Naive thymus-derived CD8-positive, alpha-beta T cell (primary cell): ENCODE data around the gene PRELID1. TPM values are rescaled to one million over a fixed set of nuclear protein-coding genes. Genes with fewer than 3 reads are reported as not detected.
"Not testable (repeated sequence)": the region's sequence is repeated elsewhere in the genome, so short reads cannot be mapped to it uniquely, and the experiment has no call there.

Source experiments
- ATAC-seq, 2 donors: fragments of 150-1000 bp; cut with Tn5 transposase in 1 of 2; sonication (Bioruptor Pico), chemical (Tn5 transposase) in 1 of 2; 1 replicate in 1 of 2; 2 replicates in 1 of 2; pipeline ENCODE4 v1.10.0; 2021; ENCODE audit warnings: mild to moderate bottlenecking in 2 of 2, moderate library complexity in 2 of 2
- POLR2A ChIA-PET: fragments of 350-600 bp; sonication (Branson Sonifier 250); formaldehyde crosslinking; loops from one replicate; lab custom pipeline; 2021; ENCODE audit warnings: antibody characterized with exemption; lab: Charles Lee
- DNase-seq, 10 donors: peaks; one replicate each; pipeline versions ENCODE4 v3.0.0 to v3.0.0-alpha.2; 2020 to 2022
- H3K27ac Mint-ChIP-seq, 10 donors: one replicate each; pipeline ENCODE4 v1.8.0; 2020 to 2022; ENCODE audit warnings: mild to moderate bottlenecking in 10 of 10, mixed read lengths in 10 of 10, moderate library complexity in 4 of 10, inconsistent platforms in 1 of 10
- H3K27me3 Mint-ChIP-seq, 5 donors: one replicate each; pipeline ENCODE4 v1.8.0; 2021 to 2022; ENCODE audit warnings: mixed read lengths in 5 of 5
- H3K36me3 Mint-ChIP-seq, 3 donors: one replicate each; pipeline ENCODE4 v1.8.0; 2020 to 2022; ENCODE audit warnings: mixed read lengths in 3 of 3, mild to moderate bottlenecking in 2 of 3, inconsistent platforms in 1 of 3
- H3K4me1 Mint-ChIP-seq, 4 donors: one replicate each; pipeline ENCODE4 v1.8.0; 2021 to 2022; ENCODE audit warnings: mixed read lengths in 4 of 4
- H3K4me3 Mint-ChIP-seq, 10 donors: one replicate each; pipeline ENCODE4 v1.8.0; 2020 to 2022; ENCODE audit warnings: mild to moderate bottlenecking in 10 of 10, mixed read lengths in 10 of 10, moderate library complexity in 6 of 10, inconsistent platforms in 1 of 10
- H3K9me3 Mint-ChIP-seq, 9 donors: one replicate each; pipeline ENCODE4 v1.8.0; 2020 to 2022; ENCODE audit warnings: mixed read lengths in 9 of 9, mild to moderate bottlenecking in 3 of 9, inconsistent platforms in 1 of 9, moderate library complexity in 1 of 9
- polyA plus RNA-seq, 3 donors: library from polyadenylated mRNA; unstranded; fragments of 300-500 nt; fragmentation: Illumina TruSeq; gene quantifications; one replicate each; pipeline ENCODE4 v1.2.3, GENCODE V29; 2021
- total RNA-seq, 8 experiments: library from RNA in 2 of 8; stranded (reverse) in 2 of 8; gene quantifications; one replicate each; pipeline ENCODE4 v1.2.3 and lab custom pipeline; 2021 to 2026

PRELID1 gene, protein sequence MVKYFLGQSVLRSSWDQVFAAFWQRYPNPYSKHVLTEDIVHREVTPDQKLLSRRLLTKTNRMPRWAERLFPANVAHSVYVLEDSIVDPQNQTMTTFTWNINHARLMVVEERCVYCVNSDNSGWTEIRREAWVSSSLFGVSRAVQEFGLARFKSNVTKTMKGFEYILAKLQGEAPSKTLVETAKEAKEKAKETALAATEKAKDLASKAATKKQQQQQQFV
- total RNA-seq (10 to 100 TPM; 54.2 to 61.4 TPM), polyA plus RNA-seq (100 to 1,000 TPM; 163 to 204 (median 180) TPM), total RNA-seq (lab: John Stamatoyannopoulos, UW) (16.7 to 230 (median 52.9) reads per million in 6 experiments)

DNA sequence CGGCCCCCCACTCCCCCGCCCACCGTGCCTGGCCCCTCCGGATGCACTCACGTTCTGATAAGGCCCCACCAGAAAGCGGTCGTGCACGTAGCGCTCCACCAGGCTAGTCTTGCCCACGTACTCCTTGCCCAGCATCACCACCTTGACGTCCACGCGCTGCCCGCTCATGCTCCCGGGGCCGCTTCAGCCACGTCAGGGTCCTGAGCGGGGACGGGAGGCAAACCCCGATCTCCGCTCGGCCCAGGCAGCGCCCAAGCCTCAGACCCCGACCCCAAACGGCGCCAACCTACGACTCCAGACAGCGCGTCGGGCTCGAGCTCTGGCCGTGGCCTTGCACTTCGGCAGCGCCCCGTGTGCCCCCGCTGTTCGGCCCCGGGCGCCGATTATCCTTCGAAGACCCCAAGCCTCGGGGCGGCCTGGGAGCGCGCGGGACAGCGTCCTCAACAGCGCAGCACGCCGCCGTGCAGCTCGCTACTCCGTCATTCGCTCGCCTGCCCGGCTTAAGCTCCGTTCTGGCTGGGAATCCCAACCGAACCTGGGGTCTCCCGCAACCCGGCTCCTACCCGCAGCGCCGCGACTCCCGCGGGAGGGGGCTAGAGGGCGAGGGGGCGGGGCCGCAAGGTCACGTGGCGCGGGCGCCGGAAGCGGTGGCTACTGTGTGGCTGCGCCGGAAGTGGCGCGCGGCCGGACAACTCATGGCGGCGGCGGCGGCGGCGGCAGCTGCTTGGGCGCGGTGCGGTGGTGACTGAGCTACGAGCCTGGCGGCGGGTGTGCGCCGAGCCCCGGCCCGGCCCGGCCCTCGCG, at the start of gene PRELID1, which contains the start of gene RAB24:
TSS of gene PRELID1 (plus strand) at position 679 of the 804 bp plus-strand sequence. CDS start 187 bp downstream, outside the sequence.
TSS of gene RAB24 (minus strand) at position 599 of the 804 bp plus-strand sequence. CDS start at position 168, 431 bp downstream.
- Mint-ChIP-seq H3K27me3 (no peaks in the 10 kb centered on the region), H3K4me3 (peak within 1 kb of the TSS; percentile 86 to 96 (median 92)), H3K9me3 (no peaks in the 10 kb centered on the region), H3K27ac (peak within 1 kb of the TSS; percentile 80 to 99 (median 92)), H3K4me1 (peaks cover 34 to 77% (median 74%) of the 10 kb centered on the region in 4 donors), H3K36me3 (peaks cover 0 to 25% (median 7%) of the 10 kb centered on the region in 3 donors)
- ATAC-seq (peak; percentile 67 to 72), DNase-seq (peak; percentile 81 to 90 (median 87))
- POLR2A ChIA-PET, result interaction anchor here (0.6 to 4.0 kb wide), 8 partner anchors 9 to 175 kb away, joined by 3 to 14 read pairs (median 3); partner anchors contain the start of genes LMAN2 and MXD3

DNA sequence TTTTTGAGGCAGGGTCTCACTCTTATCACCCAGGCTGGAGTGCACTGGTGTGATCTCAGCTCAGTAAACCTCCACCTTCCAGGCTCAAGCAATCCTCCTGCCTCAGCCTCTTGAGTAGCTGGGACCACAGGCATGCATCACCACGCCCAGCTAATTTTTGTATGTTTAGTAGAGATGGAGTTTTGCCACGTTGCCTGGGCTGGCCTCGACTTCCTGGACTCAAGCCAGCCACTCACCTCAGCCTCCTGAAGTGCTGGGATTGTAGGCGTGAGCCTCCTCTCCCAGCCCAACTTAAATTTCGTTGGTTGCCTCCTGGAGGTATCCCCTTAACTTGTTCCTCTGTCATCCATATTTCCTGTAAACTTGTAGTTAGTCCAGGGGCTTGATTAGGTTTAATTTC, 47.3 kb upstream of the PRELID1 start:
- Mint-ChIP-seq H3K27ac (peak overlapping the region in 6 of 10 donors; percentile 0 to 58 (median 26)), H3K36me3 (peaks cover 0 to 98% (median 3%) of the 10 kb centered on the region in 3 donors), H3K4me3 (no peak overlapping the region), H3K4me1 (peaks cover 0 to 5% (median 2%) of the 10 kb centered on the region in 4 donors), H3K27me3 (no peaks in the 10 kb centered on the region), H3K9me3 (no peaks in the 10 kb centered on the region)
- DNase-seq (no peak), ATAC-seq (no peak)
- POLR2A ChIA-PET, result interaction anchor here (0.6 kb wide), 1 partner anchor 50 kb away, joined by 5 read pairs; no protein-coding TSS in a partner anchor

DNA sequence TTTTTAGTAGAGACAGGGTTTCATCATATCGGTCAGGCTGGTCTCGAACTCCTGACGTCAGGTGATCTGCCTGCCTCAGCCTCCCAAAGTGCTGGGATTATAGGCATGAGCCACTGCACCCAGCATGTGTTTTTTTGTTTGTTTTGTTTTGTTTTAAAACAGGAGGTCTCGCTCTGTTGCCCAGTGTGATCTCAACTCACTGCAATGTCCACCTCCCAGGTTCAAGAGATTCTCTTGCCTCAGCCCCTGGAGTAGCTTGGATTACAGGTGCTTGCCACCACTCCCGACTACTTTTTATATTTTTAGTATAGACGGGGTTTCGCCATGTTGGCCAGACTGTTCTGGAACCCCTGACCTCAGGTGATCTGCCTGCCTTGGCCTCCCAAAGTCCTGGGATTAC, 44.9 kb upstream of the PRELID1 start:
- ATAC-seq, H3K4me1 Mint-ChIP-seq, H3K4me3 Mint-ChIP-seq, POLR2A ChIA-PET, DNase-seq, H3K9me3 Mint-ChIP-seq, H3K27me3 Mint-ChIP-seq: not testable (repeated sequence)
- Mint-ChIP-seq H3K36me3 (peaks cover 0 to 99% (median 3%) of the 10 kb centered on the region in 3 donors), H3K27ac (peak overlapping the region in 2 of 10 donors; percentile 50 to 61)

DNA sequence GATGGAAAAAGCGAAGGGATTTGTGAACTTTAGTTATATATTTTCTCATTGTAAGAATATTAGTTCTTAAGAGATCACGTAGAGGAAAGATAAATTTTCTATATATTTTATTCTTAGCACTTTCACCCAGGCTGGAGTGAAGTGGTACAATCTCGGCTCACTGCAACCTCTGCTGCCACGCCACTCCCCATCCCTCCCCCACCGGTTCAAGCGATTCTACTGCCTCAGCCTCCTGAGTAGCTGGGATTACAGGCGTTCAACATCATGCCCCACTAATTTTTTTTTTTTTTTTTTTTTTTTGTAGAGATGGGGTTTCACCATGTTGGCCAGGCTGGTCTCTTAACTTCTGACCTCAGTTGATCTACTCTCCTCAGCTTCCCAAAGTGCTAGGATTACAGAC, 42.6 kb upstream of the PRELID1 start:
- ATAC-seq, result no peak

DNA sequence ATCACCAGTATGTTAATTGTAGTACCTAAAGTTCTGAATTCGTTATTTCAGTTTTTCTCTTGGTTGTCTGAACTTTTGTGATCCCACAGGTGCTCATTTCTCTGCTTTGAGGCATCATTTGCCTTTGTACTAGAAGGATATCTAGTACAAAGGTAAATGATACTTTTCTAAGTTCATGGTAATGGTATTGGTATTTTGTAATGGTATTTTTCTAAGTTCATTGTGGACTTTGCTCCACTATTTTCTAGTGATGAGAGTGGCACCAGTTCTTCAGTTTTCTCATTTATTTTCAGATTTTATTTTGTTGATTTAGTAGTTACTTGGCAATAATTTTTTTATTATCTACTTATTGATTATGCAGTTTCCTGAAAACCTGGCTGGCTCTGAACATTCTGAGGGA, 42.1 kb upstream of the PRELID1 start:
- peaks cover 0 to 91% (median 12%) of the 10 kb centered on the region in 3 donors for H3K36me3 Mint-ChIP-seq
- no peak for ATAC-seq
- peaks cover 0 to 1% (median 0%) of the 10 kb centered on the region in 4 donors for H3K4me1 Mint-ChIP-seq
- no peak for DNase-seq
- no peak overlapping the region for H3K4me3 Mint-ChIP-seq
- POLR2A ChIA-PET, result no interaction called here
- no peaks in the 10 kb centered on the region for H3K9me3 Mint-ChIP-seq
- H3K27ac Mint-ChIP-seq, result peak overlapping the region in 2 of 10 donors; percentile 3 to 50
- H3K27me3 Mint-ChIP-seq, result no peaks in the 10 kb centered on the region

More for the DNA sequence above, 42.6 kb upstream of the PRELID1 start:
- Mint-ChIP-seq H3K27ac (no peak overlapping the region), H3K9me3 (no peaks in the 10 kb centered on the region), H3K36me3 (peaks cover 0 to 91% (median 7%) of the 10 kb centered on the region in 3 donors), H3K4me3 (no peak overlapping the region), H3K4me1 (peaks cover 0 to 1% (median 0%) of the 10 kb centered on the region in 4 donors), H3K27me3 (no peaks in the 10 kb centered on the region)
- DNase-seq, result no peak
- POLR2A ChIA-PET, result no interaction called here

DNA sequence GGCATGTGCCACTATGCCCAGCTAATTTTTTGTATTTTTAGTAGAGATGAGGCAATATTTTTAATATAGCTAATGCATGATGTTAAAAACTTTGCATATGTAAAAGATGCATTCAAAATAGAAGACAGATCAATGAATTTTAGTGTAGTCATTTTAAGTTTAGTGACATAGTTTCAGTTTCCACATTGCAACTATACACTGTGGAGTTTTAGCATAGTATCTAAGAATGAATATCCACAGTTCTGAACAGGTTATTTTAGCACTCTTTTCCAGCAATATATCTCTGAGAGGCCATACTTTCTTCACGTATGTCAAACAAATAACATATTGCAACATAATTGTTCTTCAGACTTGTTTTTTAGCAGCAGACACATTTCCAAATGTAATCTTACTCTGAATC, 39.4 kb upstream of the PRELID1 start:
- peak overlapping the region in 1 of 10 donors; percentile 27 for H3K27ac Mint-ChIP-seq

DNA sequence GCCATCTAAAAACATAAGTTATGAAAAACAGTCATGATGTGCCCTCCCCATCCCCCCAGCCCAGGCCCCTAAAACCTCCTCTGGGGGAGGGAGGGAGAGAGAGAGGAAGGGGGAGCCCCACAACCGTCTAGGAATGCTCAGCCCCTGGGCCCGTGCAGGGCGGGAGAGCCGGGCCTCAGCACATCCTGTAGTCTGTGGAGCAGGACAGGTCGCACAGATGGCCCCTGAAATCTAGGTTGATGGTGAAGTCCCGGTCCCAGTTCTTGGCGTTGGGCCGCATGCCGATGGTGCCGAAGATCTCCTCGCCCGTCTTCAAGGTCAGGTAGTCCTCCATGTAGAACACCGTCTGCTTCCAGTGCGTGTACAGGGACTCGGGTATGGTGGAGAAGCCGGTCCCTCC, 38.2 kb upstream of the PRELID1 start:
- H3K27ac Mint-ChIP-seq, result peak overlapping the region in 1 of 10 donors; percentile 18
- H3K9me3 Mint-ChIP-seq, result no peaks in the 10 kb centered on the region
- ATAC-seq, result no peak
- H3K4me3 Mint-ChIP-seq, result no peak overlapping the region
- no peak for DNase-seq
- POLR2A ChIA-PET, result no interaction called here
- H3K4me1 Mint-ChIP-seq, result peaks cover 0 to 3% (median under 1%) of the 10 kb centered on the region in 4 donors
- peaks cover 4 to 84% (median 17%) of the 10 kb centered on the region in 3 donors for H3K36me3 Mint-ChIP-seq
- no peaks in the 10 kb centered on the region for H3K27me3 Mint-ChIP-seq

More for the DNA sequence above, 39.4 kb upstream of the PRELID1 start:
- Mint-ChIP-seq H3K4me1 (peaks cover 0 to 3% (median under 1%) of the 10 kb centered on the region in 4 donors), H3K36me3 (peaks cover 4 to 85% (median 14%) of the 10 kb centered on the region in 3 donors), H3K4me3 (no peak overlapping the region), H3K27me3 (no peaks in the 10 kb centered on the region), H3K9me3 (no peaks in the 10 kb centered on the region)
- DNase-seq (no peak), ATAC-seq (no peak)
- POLR2A ChIA-PET, result no interaction called here

DNA sequence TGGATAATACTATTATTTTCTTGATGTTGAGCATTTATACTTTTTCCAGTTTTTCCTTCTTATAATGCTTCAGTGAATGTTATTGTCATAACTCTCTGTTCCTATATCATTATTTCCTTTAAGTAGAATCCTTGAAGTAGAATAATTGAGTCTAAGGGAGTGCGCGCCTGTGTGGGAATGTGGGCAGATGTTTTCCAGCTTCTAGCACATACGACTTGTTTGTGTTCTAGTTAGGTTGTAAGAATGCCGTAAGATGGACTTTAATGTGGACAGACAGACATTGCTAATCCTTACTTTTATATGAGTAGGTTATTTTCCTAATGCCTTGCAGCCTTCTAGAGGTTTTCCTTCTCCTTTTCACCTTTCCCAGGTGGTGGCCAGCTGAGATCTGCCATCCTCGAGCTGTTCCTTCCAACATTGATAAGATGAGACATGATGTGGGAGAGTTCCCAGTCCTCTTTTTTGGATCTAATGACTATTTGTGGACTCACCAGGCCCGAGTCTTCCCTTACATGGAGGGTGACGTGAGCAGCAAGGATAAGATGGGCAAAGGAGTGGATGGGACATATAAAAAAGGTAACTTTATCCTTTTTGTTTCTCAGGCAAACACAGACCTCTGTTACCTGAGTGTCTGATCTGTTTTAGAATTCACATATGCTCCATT, 34.2 kb upstream of the PRELID1 start:
- Mint-ChIP-seq H3K4me1 (peaks cover 0 to 3% (median under 1%) of the 10 kb centered on the region in 4 donors), H3K27ac (no peak overlapping the region), H3K9me3 (no peaks in the 10 kb centered on the region), H3K36me3 (peaks cover 4 to 85% (median 24%) of the 10 kb centered on the region in 3 donors), H3K27me3 (no peaks in the 10 kb centered on the region), H3K4me3 (no peak overlapping the region)
- POLR2A ChIA-PET, result no interaction called here
- no peak for ATAC-seq
- no peak for DNase-seq

DNA sequence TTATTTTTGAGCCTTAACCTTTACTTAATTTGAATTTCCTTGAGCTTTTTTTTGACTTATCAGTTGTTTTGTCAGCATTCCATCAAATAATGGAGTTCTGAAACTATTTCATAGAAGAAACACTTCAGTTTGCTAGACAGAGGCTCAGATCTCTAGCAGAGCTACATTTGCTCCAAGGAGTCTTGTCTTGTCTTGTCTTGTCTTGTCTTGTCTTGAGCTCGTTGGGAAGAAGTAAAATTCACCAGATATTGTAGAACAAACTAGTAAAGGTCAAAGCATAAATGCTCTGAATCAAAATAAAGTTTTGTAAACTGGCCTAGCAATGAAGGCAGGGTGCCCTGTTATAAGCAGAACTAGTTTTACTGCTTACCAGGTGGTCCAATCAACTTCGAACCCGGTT, 33.6 kb upstream of the PRELID1 start:
- no peak overlapping the region for H3K4me3 Mint-ChIP-seq
- H3K27me3 Mint-ChIP-seq, result no peaks in the 10 kb centered on the region
- peaks cover 4 to 85% (median 24%) of the 10 kb centered on the region in 3 donors for H3K36me3 Mint-ChIP-seq
- H3K9me3 Mint-ChIP-seq, result no peaks in the 10 kb centered on the region
- peaks cover 0 to 3% (median under 1%) of the 10 kb centered on the region in 4 donors for H3K4me1 Mint-ChIP-seq
- DNase-seq (no peak), ATAC-seq (no peak)
- no peak overlapping the region for H3K27ac Mint-ChIP-seq
- POLR2A ChIA-PET, result no interaction called here

DNA sequence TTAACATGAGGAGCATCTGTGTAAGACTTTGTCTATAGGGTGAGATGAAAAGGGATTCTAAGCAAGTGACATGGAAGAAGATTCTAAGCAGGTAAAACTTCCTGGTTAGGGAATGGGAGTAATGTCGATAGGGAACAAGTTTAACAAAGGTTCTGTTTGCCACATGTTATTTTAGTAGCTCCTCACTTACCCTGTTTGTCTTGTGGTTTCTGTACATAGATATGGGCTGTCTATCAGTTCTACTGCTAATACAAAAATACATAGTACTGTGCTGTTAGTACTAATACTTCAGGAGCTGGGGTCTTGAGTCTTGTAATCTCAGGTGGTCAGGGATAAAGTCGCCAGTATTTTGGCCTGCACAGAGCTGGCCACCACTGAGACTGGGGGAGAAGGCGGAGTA, 32.9 kb upstream of the PRELID1 start:
- H3K36me3 Mint-ChIP-seq, result peaks cover 4 to 86% (median 24%) of the 10 kb centered on the region in 3 donors
- H3K9me3 Mint-ChIP-seq, result no peaks in the 10 kb centered on the region
- DNase-seq, result no peak
- no peaks in the 10 kb centered on the region for H3K27me3 Mint-ChIP-seq
- peak overlapping the region in 2 of 10 donors; percentile 38 to 40 for H3K27ac Mint-ChIP-seq
- H3K4me3 Mint-ChIP-seq, result no peak overlapping the region
- peaks cover 0 to 3% (median under 1%) of the 10 kb centered on the region in 4 donors for H3K4me1 Mint-ChIP-seq
- no peak for ATAC-seq
- POLR2A ChIA-PET, result no interaction called here

DNA sequence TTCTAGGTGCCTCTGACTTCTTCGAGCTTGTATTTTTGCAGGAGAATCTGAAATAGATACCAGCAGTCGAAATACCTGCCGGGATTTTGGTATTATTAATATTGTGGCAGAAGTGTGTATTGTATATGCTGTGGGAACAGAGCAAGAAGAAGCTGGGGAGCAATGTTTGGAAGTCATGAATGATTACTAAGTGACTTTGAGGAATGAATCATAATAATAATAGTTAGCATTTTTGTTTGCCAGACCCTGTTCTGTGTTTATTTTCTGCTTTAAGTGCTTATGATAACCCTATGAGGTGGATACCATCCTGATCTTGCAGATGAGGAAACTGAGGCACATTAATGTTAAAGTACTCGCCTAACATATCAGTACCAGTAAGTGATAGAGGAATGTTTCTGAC, 32.5 kb upstream of the PRELID1 start:
- no peaks in the 10 kb centered on the region for H3K9me3 Mint-ChIP-seq
- POLR2A ChIA-PET, result no interaction called here

DNA sequence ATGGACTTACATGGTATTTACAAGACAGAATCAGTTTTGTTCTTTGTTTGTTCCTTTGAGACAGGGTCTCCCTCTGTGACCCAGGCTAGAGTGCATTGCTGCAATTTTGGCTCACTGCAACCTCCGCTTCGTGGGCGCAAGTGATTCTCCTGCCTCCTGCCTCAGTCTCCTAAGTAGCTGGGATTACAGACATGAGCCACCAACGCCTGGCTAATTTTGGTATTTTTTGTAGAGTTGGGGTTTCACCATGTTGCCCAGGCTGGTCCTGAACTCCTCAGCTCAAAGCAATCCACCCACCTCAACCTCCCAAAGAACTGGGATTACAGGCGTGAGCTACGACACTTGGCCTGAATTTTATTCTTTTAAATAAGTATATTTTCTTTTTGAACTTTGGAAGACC, 27.7 kb upstream of the PRELID1 start:
- peaks cover 0 to 1% (median 0%) of the 10 kb centered on the region in 4 donors for H3K4me1 Mint-ChIP-seq
- no peak overlapping the region for H3K27ac Mint-ChIP-seq
- POLR2A ChIA-PET, result no interaction called here
- no peaks in the 10 kb centered on the region for H3K27me3 Mint-ChIP-seq
- peaks cover 0 to 89% (median 18%) of the 10 kb centered on the region in 3 donors for H3K36me3 Mint-ChIP-seq
- ATAC-seq (no peak), DNase-seq (no peak)
- H3K4me3 Mint-ChIP-seq, result no peak overlapping the region
- H3K9me3 Mint-ChIP-seq, result no peaks in the 10 kb centered on the region

More for the DNA sequence above, 32.5 kb upstream of the PRELID1 start:
- ATAC-seq, result no peak
- Mint-ChIP-seq H3K4me1 (peaks cover 0 to 3% (median under 1%) of the 10 kb centered on the region in 4 donors), H3K27ac (peak overlapping the region in 1 of 10 donors; percentile 40), H3K4me3 (no peak overlapping the region), H3K27me3 (no peaks in the 10 kb centered on the region), H3K36me3 (peaks cover 4 to 87% (median 20%) of the 10 kb centered on the region in 3 donors)
- no peak for DNase-seq
